ENCODE measurements around the gene NUDT22. TPM values are rescaled to one million over a fixed set of nuclear protein-coding genes. Genes with fewer than 3 reads are reported as not detected.
A peak's percentile ranks its signal among the peaks of the same experiment; 100 is the strongest.

Gene NUDT22
- total RNA-seq, 1 donor from 2014 or later = 40.8 TPM

- Mint-ChIP-seq H3K36me3 (ENCODE audit: low read depth) (peaks cover 10% of the 10 kb centered on the region), H3K27me3 (ENCODE audit: low read depth) (no peaks in the 10 kb centered on the region), H3K27ac (ENCODE audit: unreplicated experiment) (peak overlapping the region; percentile 50), H3K4me3 (peak overlapping the region; percentile 66), H3K9me3 (no peaks in the 10 kb centered on the region), H3K4me1 (peaks cover 9% of the 10 kb centered on the region)
- TF ChIP-seq CTCF (conservative IDR thresholded peaks at IDR 0.05) = no peak
- DNase-seq (ENCODE audit: low read depth, low spot score) = no peak
Measured at GRCh38 chr11:64208086-64208795, 17.8 kb upstream of the NUDT22 start.

DNA sequence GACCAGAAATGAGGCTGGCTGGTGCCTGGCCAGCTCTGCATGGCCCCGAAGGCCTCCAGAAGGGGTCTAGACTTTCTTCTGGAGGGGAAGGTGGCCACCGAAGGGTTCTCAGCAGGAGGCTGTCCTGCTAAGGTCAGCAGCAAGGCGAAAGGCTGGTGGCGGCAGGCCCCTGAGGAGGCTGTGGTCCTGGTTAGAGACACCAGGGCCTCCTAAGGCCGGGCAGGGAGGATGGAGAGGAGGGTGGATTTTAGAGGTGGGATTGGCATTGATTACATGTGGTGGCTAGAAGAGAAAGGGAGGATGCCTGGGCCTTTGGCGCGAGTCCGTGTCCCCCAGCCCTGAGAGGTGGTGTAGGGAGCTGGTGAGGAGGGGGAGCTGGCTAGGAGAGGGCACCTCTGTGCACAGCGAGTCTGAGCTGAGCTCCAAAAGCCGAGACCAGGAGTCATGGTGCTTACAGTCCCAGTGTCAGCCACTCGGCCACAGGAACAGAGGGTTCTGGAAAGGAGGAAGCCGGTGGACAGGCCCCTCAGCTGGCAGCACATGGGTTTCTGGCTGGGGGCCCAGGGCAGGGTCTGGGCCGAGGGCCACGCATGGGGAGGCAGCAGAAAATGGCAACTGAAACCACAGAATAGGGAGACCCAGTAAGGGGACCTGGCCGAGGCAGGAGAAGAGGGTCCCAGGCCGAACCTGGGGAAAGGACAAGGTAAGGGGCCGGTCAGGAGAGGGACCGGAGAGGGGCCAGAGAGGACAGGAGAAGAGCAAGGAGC lies 17.1 kb upstream of the NUDT22 start:
- peaks cover 9% of the 10 kb centered on the region for H3K4me1 Mint-ChIP-seq
- H3K4me3 Mint-ChIP-seq = peak overlapping the region; percentile 66
- no peaks in the 10 kb centered on the region for H3K9me3 Mint-ChIP-seq
- H3K27me3 Mint-ChIP-seq (ENCODE audit: low read depth) = no peaks in the 10 kb centered on the region
- peaks cover 6% of the 10 kb centered on the region for H3K36me3 Mint-ChIP-seq (ENCODE audit: low read depth)
- TF ChIP-seq CTCF (conservative IDR thresholded peaks at IDR 0.05) = no peak
- H3K27ac Mint-ChIP-seq (ENCODE audit: unreplicated experiment) = no peak overlapping the region
- DNase-seq (ENCODE audit: low read depth, low spot score) = no peak

- Mint-ChIP-seq H3K4me3 (no peak overlapping the region), H3K27me3 (ENCODE audit: low read depth) (no peaks in the 10 kb centered on the region), H3K27ac (ENCODE audit: unreplicated experiment) (no peak overlapping the region), H3K4me1 (peaks cover 7% of the 10 kb centered on the region), H3K9me3 (no peaks in the 10 kb centered on the region), H3K36me3 (ENCODE audit: low read depth) (peaks cover 3% of the 10 kb centered on the region)
- no peak for TF ChIP-seq CTCF (conservative IDR thresholded peaks at IDR 0.05)
- DNase-seq (ENCODE audit: low read depth, low spot score) = no peak
Measured at GRCh38 chr11:64209563-64209843, 16.6 kb upstream of the NUDT22 start.

GRCh38 chr11:64210301-64211020 lies 15.6 kb upstream of the NUDT22 start:
- Mint-ChIP-seq H3K27ac (ENCODE audit: unreplicated experiment) (peak overlapping the region; percentile 88), H3K4me3 (no peak overlapping the region), H3K36me3 (ENCODE audit: low read depth) (peaks cover 4% of the 10 kb centered on the region), H3K9me3 (no peaks in the 10 kb centered on the region), H3K4me1 (peaks cover 4% of the 10 kb centered on the region), H3K27me3 (ENCODE audit: low read depth) (no peaks in the 10 kb centered on the region)
- no peak for TF ChIP-seq CTCF (conservative IDR thresholded peaks at IDR 0.05)
- DNase-seq (ENCODE audit: low read depth, low spot score) = no peak

GRCh38 chr11:64211181-64211872 lies 14.7 kb upstream of the NUDT22 start:
- no peak for DNase-seq (ENCODE audit: low read depth, low spot score)
- H3K4me1 Mint-ChIP-seq = peaks cover 4% of the 10 kb centered on the region
- no peak overlapping the region for H3K4me3 Mint-ChIP-seq
- H3K36me3 Mint-ChIP-seq (ENCODE audit: low read depth) = peaks cover 4% of the 10 kb centered on the region
- H3K27ac Mint-ChIP-seq (ENCODE audit: unreplicated experiment) = peak overlapping the region; percentile 67
- no peak for TF ChIP-seq CTCF (conservative IDR thresholded peaks at IDR 0.05)
- no peaks in the 10 kb centered on the region for H3K9me3 Mint-ChIP-seq
- H3K27me3 Mint-ChIP-seq (ENCODE audit: low read depth) = no peaks in the 10 kb centered on the region

All from neural crest cell (in vitro differentiated cells).